ENCODE results near the gene CYP1A2.
"Not testable (repeated sequence)": the region's sequence is repeated elsewhere in the genome, so short reads cannot be mapped to it uniquely, and the experiment has no call there.

CYP1A2 gene

GRCh38 chr15:74748322-74748946 is at the start of gene CYP1A2:
Gene CYP1A2, plus strand, starts transcription at chr15:74748845. Its CDS starts 894 bp downstream, at chr15:74749739.
- no peak for DNase-seq (ENCODE audit: low spot score)

GRCh38 chr15:74709011-74709410 is 39.6 kb upstream of the CYP1A2 start:
- no peak for DNase-seq (ENCODE audit: low spot score)

- DNase-seq (ENCODE audit: low spot score) = no peak
Measured at GRCh38 chr15:74709892-74710291, 38.8 kb upstream of the CYP1A2 start.

- DNase-seq (ENCODE audit: low spot score) = no peak
Measured at GRCh38 chr15:74710319-74711094, 38.1 kb upstream of the CYP1A2 start.

- DNase-seq (ENCODE audit: low spot score) = no peak
Measured at GRCh38 chr15:74712311-74712710, 36.3 kb upstream of the CYP1A2 start.

- DNase-seq (ENCODE audit: low spot score) = no peak
Measured at GRCh38 chr15:74716651-74717050, 32.0 kb upstream of the CYP1A2 start.

- DNase-seq (ENCODE audit: low spot score) = no peak
Measured at GRCh38 chr15:74722591-74722990, 26.1 kb upstream of the CYP1A2 start.

GRCh38 chr15:74723187-74723586 is 25.5 kb upstream of the CYP1A2 start:
- DNase-seq (ENCODE audit: low spot score) = no peak

- DNase-seq (ENCODE audit: low spot score) = peak; percentile 58
Measured at GRCh38 chr15:74723754-74724334, 24.8 kb upstream of the CYP1A2 start.

- no peak for DNase-seq (ENCODE audit: low spot score)
Measured at GRCh38 chr15:74724570-74725224, 23.9 kb upstream of the CYP1A2 start.

- DNase-seq (ENCODE audit: low spot score) = no peak
Measured at GRCh38 chr15:74725225-74725774, 23.3 kb upstream of the CYP1A2 start, which contains the start of gene CYP1A1. Gene CYP1A1, minus strand, starts transcription at chr15:74725528. Its CDS starts 2,431 bp downstream, at chr15:74723097.

- DNase-seq (ENCODE audit: low spot score) = no peak
Measured at GRCh38 chr15:74725845-74726773, 22.5 kb upstream of the CYP1A2 start.

GRCh38 chr15:74726774-74727164 is 21.9 kb upstream of the CYP1A2 start:
- DNase-seq (ENCODE audit: low spot score) = no peak

- DNase-seq (ENCODE audit: low spot score) = no peak
Measured at GRCh38 chr15:74727727-74728126, 20.9 kb upstream of the CYP1A2 start.

GRCh38 chr15:74728699-74729098 is 19.9 kb upstream of the CYP1A2 start:
- DNase-seq (ENCODE audit: low spot score) = not testable (repeated sequence)

- not testable (repeated sequence) for DNase-seq (ENCODE audit: low spot score)
Measured at GRCh38 chr15:74729372-74729771, 19.3 kb upstream of the CYP1A2 start.

GRCh38 chr15:74730619-74731316 is 17.9 kb upstream of the CYP1A2 start:
- DNase-seq (ENCODE audit: low spot score) = no peak

GRCh38 chr15:74732846-74733245 is 15.8 kb upstream of the CYP1A2 start:
- no peak for DNase-seq (ENCODE audit: low spot score)

GRCh38 chr15:74733269-74733668 is 15.4 kb upstream of the CYP1A2 start:
- no peak for DNase-seq (ENCODE audit: low spot score)

- DNase-seq (ENCODE audit: low spot score) = no peak
Measured at GRCh38 chr15:74735305-74735704, 13.3 kb upstream of the CYP1A2 start.

- not testable (repeated sequence) for DNase-seq (ENCODE audit: low spot score)
Measured at GRCh38 chr15:74738239-74738638, 10.4 kb upstream of the CYP1A2 start.
